Lower leg skin (tissue), 3 donors: ENCODE measurements around the gene RIPPLY3.

Experiments
- CTCF ChIP-seq, 3 donors: fragments of 450-650 bp; IDR thresholded peaks; one replicate each; pipeline ENCODE4 v1.5.1; 2016; ENCODE audit warnings: antibody characterized with exemption in 3 of 3, mild to moderate bottlenecking in 3 of 3, moderate library complexity in 2 of 3
- POLR2A ChIP-seq, 2 donors: fragments of 450-650 bp; IDR thresholded peaks; one replicate each; pipeline ENCODE4 v1.6.1; 2016 to 2017; ENCODE audit warnings: antibody characterized with exemption in 2 of 2, mild to moderate bottlenecking in 1 of 2, moderate library complexity in 1 of 2

- TF ChIP-seq POLR2A (IDR thresholded peaks at IDR 0.05) (no peak), CTCF (IDR thresholded peaks at IDR 0.05) (no peak)
These were observed 18.0 kb upstream of the RIPPLY3 start for GRCh38 chr21:36988536-36988935.
